Left hindlimb (tissue), 1 donor: ENCODE data around the gene NUDCD3.

ENCODE experiments used
- DNase-seq: peaks from one replicate; pipeline ENCODE4 v3.0.0-alpha.2; 2018

Gene NUDCD3

DNA sequence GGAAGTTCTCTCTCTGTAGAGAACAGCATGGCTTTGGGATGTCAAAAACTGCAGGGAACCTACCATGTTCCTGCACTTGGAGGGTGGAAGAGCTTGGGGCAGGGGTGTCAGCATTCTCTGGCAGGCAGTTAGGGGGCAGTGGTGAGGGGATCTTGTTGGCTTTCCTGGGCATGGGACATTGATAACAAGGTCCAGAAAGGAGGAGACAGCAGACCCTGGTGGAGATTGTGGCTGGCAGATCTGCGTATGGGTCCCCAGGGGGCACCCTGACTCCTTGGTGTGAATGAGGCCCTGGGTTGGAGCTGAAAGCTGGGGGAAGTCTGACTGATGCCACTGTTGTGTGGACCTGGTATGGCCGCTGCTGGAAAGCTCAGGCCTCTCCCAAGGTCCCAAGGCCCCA lies 142.2 kb downstream of the NUDCD3 start:
- no peak for DNase-seq

DNA sequence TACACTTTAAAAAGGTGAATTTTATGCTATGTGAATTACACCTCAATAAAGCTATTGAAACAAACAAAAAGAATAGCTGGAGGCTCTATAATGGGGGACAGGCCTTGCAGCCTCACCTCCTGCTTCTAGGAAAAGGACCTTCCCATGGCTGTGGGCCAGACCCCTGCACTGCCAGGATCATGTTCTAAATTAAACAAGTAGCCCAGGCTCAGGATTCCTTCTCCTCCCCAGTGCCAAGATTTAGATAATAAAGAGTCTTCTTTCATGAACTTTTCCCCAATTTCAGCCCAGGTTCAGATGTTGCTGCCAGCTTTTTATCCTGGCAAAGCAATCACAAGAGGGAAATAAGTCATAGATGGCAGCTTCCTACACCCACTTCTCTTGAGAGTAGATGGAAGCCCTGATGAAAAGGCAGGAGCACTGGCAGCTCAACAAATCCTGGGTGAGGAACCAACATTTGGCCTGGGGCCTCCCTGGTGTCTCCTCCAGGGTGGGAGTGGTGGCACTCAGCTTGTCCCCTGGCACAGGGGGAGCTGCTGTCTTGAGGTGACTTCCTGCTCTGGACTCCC lies 142.8 kb downstream of the NUDCD3 start:
- no peak for DNase-seq

DNA sequence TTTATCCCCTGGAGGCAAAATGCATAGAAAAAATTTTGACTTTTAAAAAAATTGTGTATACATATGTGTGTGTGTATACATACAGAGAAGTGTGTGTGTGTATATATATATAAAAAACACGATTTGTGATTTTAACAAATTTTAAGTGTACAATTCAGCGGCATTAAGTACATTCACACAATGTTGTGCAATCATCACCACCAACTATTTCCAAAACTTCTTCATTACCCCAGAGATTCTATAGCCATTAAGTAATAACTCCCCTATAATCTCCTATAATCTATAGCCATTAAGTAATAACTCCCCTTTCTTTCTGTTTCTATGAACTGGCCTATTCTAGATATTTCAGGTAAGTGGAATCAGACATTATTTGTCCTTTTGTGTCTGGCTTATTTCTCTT lies 144.4 kb downstream of the NUDCD3 start:
- DNase-seq: no peak

DNA sequence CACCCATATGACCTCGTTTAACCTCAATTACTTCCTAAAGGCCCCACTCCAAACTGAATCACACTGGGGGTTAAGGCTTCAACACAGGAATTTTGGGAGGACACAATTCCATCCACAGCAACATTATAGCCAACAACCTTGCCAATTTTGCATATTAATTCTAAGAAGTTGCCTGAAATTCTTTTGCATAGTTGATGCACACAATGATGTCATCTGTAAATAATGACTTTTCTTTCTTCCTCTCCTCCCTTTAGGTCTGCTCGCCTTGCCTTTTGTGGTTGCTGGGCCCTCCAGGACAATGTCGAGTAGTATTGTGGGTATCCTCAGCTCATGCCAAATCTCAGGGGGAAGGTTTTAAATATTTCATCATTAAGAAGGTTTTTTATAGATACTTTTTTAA lies 149.1 kb downstream of the NUDCD3 start:
- no peak for DNase-seq

DNA sequence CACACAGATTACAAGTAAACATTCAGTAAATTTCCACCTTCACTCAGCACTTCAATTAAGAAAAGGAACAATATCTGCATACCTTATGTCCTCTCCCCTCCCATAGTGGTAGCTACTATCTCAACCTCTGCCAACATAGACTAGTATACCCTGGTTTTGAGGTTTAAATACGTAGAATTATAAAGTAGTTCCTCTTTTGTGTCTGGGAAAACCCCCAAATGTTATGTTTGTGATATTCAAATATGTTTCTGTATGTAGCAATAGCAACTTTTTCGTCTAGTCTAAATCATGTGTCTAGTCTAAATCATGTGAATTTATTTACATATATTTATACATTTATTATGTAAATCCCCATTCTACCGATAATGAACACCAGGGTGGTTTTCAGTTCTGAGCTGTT lies 151.9 kb downstream of the NUDCD3 start:
- DNase-seq: no peak

DNA sequence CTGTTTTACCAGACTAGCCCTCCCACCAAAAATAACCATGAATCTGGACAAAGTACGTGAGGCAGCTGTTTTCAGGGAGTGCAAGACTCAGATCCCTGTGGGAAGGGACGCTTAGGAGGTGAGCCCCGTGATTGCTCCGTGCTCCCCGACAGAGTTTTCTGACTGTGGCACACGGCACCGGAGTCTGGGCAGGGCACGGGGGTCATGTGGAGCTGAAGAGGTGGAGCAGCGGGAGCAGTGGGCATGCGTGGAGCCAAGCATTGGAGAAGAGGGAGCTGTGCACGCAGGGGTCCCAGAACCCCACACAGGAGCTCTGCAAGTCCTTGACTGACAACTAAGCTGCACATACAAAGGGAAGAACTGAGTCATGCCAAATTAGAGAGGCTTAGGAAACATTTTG lies 154.0 kb downstream of the NUDCD3 start:
- DNase-seq: no peak

DNA sequence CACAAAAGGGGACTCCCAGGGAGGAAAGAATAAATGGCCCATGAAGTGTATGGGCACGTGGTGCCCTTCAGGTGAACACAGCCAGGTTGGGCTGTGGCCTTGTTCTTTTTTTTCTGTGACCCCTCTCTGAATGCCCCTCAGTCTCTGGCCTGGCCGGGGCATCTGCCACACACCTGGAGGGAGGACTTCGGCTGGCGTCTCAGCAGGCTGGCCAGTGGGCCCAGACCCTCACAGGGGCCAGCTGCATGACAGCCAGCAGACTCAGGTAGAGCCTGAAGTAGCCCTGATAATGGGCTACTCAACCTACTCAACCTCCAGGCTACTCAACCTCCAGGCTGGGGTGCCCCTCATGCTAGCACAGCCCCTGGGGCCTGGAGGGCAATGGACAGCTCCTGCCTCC lies 155.3 kb downstream of the NUDCD3 start:
- DNase-seq: no peak

DNA sequence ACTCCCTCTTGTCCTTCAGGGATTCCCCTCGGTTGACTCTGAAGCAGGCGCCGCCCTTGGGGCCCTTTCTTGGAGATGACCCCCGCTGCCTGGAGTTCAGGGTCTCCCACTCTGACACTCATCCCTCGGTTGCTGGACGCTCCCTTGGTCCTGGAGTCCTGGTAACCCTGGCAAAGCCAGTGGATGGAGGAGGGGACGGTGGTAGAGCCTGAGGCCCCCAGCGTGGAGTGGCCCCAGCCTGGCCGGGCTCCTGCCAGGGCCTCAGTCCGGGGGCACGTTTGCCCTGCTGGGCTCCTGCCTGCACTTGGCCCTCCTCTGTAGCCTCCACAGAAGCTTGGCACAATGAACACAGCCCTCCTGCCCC lies 155.7 kb downstream of the NUDCD3 start:
- no peak for DNase-seq

DNA sequence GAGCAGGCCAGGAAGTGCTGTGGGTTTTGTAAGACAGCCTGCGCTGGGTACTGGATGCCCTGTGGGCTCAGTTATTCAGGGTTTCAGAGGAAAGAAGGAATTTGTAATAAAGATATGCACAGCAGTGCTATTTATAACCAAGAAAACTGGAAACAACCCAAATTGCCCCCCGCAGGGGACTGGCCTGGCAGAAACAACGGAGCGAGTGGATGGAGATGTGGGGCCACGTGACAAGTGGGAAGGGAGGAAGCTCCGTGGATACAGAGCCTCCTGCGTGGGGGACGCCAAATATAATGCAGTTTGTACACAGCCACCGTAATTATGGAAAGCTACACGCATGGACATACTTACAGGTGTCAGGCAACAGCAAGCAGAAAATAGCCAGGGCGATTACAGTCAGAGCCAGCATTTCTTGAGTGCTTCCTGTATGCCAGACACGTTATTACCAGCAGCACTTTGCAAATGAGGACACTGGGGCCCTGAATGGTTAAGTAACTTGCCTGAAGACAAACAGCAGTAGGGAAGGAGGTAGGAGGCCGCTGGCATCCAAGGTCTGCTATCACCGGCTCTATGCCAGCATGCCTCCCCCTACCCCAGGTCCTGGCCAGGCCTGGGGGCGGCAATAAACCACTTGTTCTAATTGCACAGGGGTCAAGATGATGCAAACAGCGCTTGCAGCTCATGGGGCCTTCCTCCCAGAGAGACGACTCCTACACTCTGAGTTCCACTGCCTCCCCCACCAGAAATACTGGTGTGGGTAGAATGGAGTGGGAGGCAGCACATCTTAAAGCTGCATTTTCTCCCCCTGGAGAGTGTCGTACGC lies 156.3 kb downstream of the NUDCD3 start:
- DNase-seq: no peak

DNA sequence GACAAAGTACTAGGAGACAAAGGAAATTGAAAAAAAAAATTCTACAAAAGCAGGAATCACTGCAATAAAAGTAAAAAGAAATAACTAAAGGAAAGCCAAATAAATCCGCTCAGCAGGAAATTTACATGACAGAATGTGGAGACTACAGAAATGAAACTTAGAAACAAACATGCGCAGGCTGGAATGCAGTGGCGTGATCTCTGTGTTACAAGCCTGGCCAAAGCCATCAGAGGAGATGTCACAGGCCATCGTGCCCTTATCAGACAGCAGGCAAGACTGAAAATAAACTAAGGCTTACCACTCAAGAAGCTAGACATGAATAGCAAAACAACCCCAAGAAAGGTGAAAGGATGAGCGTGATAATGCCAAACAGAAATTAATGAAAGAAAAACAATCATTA lies 158.8 kb downstream of the NUDCD3 start:
- DNase-seq: no peak

DNA sequence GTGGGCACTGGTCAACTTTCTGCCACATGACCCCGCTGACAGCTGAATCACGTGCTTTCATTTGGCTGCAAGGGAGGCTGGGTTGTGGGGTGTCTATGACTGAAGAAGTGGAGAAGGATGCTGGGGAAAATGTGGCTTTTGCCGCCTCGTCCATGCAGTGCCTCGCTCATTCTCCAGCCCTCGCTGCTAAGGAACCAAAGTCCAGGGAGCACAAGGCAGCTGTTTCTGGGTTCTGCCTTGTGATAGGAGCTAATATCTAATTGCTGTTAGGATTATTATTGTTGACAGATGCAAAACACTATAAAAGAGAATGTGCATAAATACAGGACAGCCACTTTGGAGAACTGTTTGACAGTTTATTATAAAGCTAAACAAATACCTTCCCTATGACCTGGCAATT lies 160.1 kb downstream of the NUDCD3 start:
- DNase-seq: no peak

DNA sequence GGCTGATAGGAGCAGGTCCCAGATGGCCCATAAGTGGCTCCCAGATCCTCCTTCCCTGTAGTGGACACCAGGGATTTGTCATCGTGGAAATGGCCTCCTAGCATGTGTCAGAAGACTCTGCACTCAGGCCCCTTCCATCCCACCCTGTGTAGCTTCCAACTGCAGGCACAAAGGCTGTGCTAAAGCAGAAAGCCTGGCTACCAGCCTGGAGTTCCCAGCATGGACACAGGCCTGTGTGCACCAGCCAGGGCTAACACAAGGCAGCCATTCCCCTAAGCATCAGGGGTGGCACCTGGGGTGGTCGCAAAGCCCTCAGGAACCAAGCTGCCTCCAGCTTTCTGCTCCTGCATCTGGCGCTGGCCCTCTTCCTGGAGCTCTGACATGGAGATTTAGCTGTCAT lies 160.6 kb downstream of the NUDCD3 start:
- DNase-seq: no peak
